Hematopoietic multipotent progenitor cell treated with erythropoietin and hydrocortisone succinate and interleukin-3 and kit ligand, for 4 days (in vitro differentiated cells): ENCODE data around the gene PDGFC.
"Not testable (repeated sequence)": the region's sequence is repeated elsewhere in the genome, so short reads cannot be mapped to it uniquely, and the experiment has no call there.

Source experiments
- DNase-seq: peaks from one replicate; pipeline ENCODE4 v3.0.0-alpha.2; 2015

The PDGFC gene

DNA sequence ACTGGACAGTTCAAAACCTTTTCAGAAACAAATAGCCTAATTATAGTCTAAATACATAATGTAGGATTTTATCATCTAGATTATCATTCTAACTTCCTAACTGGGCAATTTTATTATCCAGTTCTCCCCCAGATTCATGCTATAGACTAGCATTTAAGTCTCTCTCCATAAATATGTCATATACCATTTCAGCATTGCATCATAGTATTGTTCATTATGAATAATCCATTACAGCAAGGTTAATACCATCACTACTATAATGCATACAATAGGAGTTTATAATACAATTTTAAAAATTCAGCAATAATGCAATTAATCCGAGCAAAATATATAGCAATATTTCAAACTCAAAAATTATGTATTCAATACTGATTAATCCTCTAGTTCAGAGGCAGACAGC, 77.4 kb downstream of the PDGFC start:
- DNase-seq, result no peak

GRCh38 chr4:156892805-156893204, 78.8 kb downstream of the PDGFC start:
- DNase-seq, result no peak

DNA sequence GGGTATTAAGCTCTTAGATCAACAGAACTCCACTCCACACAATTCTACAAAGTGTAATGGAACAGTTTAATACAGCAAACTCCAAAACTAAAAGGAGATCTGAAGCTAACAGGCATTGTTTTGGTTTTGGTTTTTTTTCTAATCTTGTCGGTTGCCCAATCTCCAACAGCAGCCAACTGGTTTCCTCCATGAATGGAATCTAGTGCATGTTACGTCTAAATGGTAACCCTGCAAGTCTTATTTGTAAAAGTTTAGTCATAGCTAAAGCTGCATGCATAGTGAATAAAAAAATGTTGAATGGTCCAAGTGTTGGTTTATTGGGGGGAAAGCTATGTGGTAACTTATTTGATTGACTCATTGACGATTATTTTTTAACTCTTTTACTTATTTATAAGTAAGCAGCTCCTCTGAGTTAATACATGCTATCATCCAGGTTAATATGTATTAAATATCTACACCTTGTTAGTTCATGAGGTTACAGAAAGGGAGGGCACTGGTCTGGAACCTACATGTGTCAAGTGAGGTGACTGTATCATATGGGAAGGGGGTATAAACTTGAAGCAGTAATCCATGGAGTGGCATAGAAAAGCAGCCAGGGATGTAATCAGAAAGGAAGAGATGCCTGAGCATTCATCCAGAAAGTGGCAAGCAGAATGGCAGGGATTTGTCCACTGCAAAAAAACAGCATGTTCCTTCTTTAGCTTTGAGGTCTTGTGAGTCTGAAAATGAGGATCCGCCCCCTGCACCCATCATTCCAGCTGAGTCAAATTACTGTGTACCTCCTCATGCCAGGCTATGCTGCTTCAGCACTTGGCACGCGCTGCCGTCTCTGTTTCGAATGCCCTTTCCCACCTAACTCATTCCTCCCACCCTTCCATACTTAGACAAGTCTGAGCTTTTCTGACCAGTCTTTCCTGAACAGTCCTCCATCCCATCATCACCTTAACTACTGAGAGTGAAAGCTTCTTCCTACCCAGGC, 81.7 kb downstream of the PDGFC start:
- DNase-seq, result peak; percentile 45

DNA sequence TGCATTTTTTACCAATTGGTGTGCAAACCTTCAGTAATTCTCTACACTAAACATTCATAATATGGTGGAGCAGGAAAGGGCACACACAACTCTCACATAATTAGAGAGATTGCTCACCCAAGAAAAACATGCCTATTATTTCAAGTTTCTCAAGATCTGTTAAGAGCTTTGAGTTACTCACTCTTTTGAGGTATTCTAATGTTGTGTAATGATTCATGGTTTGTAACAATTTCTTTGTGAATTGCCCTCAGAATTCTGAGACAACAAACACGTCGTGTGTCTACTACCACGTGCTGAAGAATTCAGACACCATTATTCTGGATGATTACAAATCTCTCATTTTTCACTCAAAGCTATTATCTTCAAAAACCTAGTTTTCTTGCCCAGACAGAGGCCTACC, 82.8 kb downstream of the PDGFC start:
- DNase-seq, result peak; percentile 13

DNA sequence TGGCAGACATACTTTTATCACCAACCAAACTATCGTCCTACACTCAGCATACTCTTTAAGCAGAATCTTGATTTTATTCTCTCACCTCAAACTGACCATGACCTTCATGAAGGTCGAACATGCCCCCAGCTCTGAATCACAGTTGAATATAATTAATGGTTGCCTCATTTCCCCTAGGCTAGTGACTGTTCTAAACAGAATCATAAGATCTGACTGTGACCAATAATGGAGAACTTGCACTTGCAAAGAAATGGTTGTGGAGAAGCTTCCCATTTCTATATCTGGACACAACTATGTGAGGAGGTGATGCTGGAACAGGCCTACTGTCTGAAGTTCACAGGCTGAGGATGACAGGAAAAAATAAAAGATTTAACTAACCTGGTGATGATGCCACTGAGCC, 85.1 kb downstream of the PDGFC start:
- DNase-seq, result no peak

- no peak for DNase-seq
These were observed 86.2 kb downstream of the PDGFC start for GRCh38 chr4:156885374-156885773.

- no peak for DNase-seq
These were observed 87.4 kb downstream of the PDGFC start for GRCh38 chr4:156884183-156884582.

DNA sequence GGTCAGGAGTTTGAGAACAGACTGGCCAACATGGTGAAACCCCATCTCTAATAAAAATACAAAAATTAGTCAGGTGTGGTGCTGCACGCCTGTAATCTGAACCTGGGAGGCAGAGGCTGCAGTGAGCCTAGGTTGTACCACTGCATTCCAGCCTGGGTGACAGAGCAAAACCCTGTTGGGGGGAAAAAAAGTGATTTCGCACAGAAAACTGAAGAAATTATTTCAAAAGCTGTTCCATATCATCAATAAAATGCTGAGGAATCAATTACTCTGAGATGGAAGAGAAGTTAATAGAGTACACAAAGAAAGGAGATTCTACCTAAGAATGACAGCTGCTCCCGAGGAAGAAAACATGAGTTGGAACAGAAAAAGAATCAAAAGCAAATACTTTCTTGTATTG, 95.9 kb downstream of the PDGFC start:
- no peak for DNase-seq

DNA sequence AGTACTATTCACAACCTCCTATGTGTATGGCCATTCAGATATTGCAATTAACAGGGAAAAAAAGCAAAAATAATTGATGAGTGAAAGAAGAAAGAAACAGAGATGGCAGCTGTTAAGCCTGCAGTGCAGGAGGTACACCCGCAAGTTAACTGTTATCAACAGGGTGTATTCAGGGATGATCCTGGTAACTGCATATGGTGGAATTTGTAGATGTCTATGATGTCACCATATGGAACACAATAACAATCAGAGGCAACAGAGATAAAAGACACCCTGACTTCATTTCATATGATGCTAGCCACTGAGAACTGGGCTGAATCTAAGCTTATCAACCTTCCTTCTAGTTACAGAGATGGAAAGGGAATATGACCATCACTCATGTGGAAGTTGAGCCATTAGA, 96.5 kb downstream of the PDGFC start:
- no peak for DNase-seq

DNA sequence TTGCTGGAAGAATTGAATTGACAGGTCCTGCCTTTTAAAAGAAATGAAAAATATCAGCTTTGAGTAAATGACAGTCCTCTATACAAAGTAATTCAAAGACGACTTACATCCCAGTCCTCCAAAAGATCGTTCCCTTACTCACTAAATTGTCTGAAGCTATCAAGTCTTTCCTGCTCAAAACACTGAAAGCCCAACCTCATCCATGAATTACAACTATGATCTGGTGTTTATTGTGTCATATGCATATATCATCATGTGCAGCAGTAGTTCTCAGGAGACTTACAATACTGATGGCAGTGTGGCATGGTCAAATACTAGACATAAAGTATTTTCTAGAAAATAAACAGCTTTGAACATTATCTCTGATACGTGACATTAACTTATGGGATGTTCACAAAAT, 97.8 kb downstream of the PDGFC start:
- no peak for DNase-seq

GRCh38 chr4:156870861-156871260, 100.7 kb downstream of the PDGFC start:
- no peak for DNase-seq

DNA sequence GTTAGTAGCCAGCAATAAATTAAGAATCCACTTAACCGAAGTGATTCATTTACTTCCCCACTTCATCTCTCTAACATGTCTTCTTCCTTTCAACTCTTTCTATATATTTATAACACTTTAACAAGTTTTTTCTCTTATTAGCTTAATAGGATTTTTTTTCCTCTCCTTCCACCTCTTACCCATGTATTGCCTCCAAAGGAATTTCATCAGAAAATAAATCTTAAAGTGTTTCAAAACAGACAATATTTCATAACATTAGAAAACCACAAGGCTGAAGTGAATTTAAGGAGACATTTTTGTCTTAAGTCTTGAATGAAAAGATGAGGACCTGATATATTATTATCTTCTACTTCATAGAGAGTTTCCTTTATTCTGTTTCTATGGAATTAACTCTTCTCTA, 101.5 kb downstream of the PDGFC start:
- DNase-seq, result peak; percentile 31

DNA sequence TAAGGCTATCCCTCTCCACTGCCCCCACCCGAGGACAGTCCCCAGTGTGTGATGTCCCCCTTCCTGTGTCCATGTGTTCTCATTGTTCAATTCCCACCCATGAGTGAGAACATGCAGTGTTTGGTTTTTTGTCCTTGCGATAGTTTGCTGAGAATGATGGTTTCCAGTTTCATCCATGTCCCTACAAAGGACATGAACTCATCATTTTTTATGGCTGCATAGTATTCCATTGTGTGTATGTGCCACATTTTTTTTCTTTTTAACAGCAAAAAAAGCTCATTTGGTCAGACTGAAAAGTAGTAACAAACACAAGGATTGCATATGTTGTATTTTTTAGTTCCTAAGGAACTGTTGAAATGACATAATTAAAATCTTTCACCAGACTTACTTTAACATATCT, 105.5 kb downstream of the PDGFC start:
- not testable (repeated sequence) for DNase-seq

GRCh38 chr4:156865451-156865850, 106.1 kb downstream of the PDGFC start:
- DNase-seq, result peak; percentile 51

GRCh38 chr4:156858071-156858470, 113.5 kb downstream of the PDGFC start:
- no peak for DNase-seq

- peak; percentile 43 for DNase-seq
These were observed 132.8 kb downstream of the PDGFC start for GRCh38 chr4:156838761-156839160.

- DNase-seq, result no peak
These were observed 133.8 kb downstream of the PDGFC start for GRCh38 chr4:156837625-156838345.

DNA sequence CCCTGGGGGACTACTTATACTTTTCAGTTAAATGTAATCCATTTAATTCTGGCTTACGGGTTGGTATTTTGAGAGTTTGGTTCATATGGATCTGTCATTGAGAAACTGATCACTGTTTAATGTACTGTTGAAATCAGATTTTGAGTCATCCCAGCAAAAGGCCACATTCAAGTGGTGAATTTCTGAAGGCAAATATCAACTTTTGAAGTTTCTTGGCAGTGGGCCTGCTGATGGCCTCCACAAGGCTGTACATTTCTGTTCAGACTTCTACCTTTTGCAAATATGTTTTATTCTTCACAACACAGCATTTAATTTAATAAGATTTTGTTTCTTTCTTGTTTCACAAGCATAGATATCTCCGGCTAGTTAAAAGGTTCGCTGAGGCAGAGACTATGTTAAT, 138.7 kb downstream of the PDGFC start:
- DNase-seq, result no peak

GRCh38 chr4:156830351-156830750, 141.2 kb downstream of the PDGFC start:
- DNase-seq, result no peak

DNA sequence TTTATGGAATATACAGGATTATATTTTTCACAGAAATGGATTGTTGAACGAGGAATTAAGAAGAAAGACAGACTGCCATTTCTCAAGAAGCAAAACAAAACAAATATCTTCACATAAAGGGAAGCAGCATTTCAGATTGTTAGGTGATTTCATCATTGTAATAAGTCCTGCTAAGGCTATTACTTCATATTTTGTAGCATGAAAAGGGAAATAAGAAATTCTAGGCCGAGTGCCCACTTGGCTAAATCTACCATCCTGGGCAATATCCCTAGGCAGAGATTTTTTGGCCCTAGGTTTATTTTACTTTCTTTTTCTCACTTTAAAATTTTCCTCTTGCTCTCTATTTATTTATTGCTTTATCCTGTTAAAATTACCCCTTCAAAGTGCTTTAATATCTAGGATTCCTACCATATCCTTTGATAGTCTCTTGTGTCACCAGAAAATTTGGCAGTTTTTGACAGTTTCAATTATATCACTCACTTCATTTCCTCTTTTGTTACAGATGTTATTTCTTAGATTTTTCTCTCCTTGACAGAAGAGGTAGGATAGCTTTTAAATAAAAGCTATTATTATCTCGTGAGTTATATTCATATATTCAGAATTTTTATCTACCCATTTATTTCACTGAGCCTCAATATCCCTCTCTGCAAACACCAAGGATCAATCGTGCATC, 142.3 kb downstream of the PDGFC start:
- peak; percentile 58 for DNase-seq

GRCh38 chr4:156827519-156827918, 144.1 kb downstream of the PDGFC start:
- DNase-seq, result no peak

- DNase-seq, result no peak
These were observed 146.5 kb downstream of the PDGFC start for GRCh38 chr4:156825074-156825473.

- DNase-seq, result no peak
These were observed 147.0 kb downstream of the PDGFC start for GRCh38 chr4:156824451-156825060.
